HTERT RPE-1 (cell line): ENCODE results near the gene DAPK1.

Source experiments
- in situ Hi-C: fragments of 300-500 bp; cut with MboI; formaldehyde crosslinking; loops from 4 replicates; pipeline ENCODE4 v1.14.3; 2020; ENCODE audit warnings: low sequenced_read_pairs

DAPK1 gene

DNA sequence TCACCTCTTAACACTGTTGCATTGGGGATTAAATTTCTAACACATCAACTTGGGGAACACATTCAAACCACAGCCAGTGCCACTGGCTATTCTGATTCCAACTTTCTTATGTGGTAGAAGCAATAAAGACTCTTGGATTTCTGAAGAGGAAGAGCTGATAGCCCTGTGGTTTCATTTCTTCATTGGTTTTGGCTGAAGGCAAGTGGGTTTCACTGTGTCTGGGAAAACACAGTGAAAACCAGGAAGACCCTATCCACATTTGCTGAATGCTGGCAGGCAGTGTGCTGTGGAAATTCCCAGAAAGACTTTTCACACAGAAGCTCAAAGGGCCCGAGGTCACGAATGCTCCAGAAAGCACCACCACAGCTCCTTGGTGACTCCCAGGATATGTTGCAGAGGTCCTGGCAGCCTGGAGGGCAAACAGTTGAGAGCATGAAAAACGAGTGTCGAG lies 67.1 kb downstream of the DAPK1 start:
- in situ Hi-C loops: no loop called here

DNA sequence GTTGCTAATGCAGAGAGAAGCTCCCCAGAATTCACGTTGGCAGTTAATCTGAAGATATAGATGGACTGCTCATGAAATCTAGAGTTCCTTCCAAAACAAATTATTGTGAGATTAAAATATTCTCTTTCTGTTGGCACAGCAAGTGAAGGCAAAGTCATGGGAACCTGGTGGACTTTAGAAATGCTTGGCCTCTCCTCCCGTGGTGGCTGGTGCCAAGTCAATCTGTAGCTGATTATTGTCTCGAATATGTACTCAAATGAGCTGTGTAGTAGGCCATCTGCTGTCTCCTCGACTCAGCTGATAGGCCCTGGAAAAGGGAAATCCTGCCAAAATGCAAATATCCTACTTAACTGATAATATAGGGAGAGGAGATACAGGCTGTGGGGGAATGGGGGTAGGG lies 69.3 kb downstream of the DAPK1 start:
- in situ Hi-C loops: no loop called here

DNA sequence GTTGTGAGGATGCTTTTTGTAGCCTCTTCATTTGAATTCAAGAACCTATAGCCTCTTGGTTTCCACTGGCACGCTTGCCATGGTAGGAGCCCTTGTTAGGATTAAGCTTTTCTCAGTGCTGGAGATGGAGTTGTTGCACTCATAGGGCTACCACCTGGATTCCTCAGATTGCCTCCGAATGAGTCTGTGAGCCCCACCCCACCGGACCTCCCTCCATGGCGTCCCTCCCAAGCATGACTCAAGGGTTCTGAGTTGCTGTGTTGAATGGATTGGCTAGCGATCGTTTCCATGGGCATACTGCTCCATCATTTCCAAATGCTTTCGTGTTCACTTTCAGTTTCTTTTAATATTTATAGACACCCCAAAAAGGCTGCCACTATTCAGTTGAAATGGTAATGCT lies 69.9 kb downstream of the DAPK1 start:
- in situ Hi-C loops: no loop called here

DNA sequence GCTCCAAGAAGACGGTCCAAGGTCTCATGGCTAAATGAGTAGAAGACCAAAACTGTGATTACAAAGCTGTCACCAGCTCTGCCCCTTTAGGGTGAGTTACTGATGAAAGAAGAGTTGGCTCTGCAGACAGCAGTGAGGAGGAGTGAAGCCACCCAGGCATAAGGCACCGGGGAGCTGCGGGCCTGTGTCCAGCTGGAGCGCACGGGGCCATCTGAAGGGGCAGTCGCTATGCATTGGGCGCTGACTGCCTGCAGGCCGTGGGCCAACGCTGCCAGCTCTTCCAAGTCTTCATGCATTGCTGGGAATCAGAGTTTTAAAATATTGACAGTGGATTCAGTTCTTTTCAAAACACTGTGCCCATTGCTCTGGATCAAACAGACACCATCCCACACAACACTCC lies 70.3 kb downstream of the DAPK1 start:
- in situ Hi-C loops: no loop called here

DNA sequence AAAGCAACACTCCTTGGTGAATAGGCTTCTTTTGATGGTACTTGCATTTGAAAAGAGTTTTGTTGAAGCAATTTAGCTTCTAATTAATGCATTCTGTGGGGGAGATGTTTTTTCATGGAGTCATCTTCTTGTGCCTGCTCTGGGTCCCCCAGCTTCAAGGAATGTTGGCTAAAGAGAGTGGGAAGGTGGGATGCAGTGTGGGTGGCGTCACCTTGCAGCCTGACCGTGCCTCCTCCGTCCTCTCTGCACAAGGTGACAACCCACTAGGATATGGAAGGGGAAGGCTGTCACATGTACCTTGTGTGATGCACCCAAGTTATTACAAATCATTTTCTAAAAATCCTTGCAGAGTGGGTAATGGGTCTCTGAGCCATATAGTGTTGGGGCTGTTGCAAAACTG lies 70.7 kb downstream of the DAPK1 start:
- in situ Hi-C loops: no loop called here

DNA sequence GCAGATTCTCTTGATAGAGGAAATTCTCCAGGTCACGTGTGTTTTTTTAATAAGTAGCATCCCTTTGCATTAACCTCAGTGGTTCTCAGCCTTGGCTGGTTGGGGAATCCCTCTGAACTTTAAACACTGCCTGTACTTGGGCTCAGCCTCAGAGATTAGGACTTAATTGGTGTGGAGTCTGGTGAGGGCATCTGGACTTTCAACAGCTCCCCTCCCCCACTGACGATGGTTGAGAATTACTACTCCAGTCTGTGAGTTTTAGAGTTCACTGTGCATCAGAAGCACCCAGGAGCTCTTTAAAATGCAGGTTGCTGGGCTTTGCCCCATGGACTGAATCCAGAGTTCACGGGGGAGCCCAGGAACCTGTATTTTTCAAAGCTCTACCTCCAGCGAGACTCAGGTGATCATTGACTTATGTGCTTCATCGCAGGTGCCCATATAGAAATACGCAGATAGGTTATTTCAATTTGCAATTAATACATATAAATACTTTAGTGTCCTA lies 71.4 kb downstream of the DAPK1 start:
- in situ Hi-C loops: no loop called here

DNA sequence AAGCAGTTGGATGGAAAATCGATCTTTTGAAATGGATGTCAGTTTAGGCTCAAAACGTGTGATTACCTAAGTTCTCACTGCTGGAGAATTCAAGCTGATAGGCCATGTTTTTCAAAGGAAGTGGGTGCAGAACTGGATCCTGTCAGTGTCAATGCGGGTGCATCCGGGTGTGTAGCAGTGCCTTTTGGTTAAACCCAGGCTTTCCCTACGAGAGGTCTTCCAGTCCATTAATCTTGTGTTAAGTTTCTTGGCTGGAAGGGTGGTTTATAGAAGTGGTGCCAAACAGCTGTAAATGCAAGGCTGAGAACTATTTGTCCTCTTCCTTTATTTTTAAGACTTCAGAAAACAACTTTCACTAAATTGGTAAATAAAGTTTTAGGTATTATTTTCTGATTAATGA lies 71.9 kb downstream of the DAPK1 start:
- in situ Hi-C loops: no loop called here

DNA sequence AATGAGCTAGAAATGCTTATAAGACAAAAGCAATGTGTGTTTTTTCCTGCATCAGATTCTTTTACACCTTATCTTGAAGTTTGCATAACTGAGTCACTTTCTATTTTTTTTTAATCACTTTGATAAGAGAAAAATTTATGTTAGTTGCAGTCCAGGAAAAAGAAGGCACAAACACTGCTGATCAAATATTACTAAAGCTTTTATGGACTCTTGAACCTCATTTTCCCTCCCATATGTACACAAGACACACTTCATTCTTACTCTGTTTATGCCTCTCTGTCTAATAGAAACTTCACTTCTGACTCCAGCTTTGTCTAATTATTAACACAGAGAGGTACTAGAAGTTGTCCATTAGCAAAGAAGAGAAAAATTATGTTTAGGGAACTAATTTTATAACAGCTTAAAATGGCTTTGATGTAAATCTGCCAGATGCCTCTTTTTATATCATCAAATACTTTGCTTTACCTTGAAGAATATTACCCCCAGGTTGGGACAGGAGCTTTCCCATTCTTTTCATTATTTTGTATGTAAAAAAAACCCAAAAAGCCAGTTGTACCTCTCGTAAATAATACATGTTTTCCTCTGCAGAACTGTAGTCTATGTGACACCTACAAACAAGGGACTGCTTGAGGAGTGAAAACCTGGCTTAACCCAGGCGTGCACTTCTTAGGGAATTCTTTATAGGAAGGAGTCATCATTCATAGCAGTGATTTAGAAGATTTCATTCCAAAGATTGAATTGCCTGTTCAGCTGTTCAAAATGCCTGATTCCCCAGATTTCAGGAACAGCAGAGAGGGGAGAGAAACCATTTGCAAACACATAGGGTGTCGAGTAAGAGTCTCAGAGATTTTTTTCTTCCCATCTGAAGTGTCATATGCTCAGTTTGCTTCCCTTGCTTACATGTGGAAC lies 72.6 kb downstream of the DAPK1 start:
- in situ Hi-C loops: no loop called here

DNA sequence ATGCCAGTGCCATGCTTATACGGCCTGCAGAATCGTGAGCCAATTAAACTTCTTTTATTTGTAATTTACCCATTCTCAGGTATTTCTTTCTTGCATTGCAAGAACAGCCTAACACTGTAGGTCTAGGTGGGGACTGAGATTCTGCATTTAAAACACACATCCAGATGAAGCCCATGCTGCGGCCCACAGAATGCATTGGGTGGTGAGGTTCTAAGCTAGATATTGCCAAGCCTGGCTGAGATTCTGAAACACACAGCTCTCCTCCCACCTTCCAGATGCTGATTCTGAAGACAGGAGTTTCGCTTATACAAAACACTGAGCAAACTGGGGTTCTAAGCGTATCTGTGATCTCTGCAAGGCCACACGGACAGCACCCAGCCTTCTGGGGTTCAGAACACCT lies 75.1 kb downstream of the DAPK1 start:
- in situ Hi-C loops: no loop called here

DNA sequence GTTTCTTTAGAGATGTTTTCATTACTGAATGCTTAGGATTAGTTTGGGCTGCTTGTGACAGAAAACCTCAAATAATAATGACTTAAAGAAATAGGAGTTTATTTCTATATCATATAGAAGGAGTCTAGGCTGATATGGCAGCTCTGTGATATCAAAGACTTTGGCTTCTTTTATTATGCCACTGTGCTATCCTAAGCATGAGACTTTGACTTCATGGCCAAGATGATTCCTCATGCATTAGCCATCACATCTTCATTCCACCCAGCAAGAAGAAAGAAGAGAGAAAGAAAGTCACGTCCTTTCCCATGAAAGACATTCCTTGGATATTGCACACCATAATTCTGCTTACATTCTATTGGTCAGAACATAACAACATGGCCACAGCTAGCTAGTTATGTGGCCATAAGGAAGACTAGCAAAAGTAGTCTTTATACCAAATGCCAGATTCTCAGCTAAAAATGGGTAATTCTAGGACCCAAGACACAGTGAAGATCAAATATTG lies 76.2 kb downstream of the DAPK1 start:
- in situ Hi-C loops: no loop called here

DNA sequence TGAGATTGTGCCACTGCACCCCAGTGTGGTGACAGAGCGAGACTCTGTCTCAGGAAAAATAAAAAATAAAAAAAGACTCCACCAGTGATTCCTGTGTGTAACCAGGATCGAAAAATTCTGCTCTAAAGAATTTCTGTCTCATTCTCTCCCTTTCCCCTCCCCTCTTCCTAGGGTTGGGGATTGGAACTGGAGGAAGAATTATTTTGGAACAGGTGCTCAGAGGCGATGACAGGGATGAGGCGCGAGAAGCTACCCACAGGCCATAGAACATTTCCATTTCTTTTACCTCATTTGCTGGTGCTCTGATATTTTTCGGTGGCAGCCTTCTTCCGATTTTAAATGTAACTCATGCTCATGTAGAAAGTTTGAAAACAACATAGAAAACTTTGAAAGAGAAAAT lies 80.1 kb downstream of the DAPK1 start:
- in situ Hi-C loops: no loop called here

DNA sequence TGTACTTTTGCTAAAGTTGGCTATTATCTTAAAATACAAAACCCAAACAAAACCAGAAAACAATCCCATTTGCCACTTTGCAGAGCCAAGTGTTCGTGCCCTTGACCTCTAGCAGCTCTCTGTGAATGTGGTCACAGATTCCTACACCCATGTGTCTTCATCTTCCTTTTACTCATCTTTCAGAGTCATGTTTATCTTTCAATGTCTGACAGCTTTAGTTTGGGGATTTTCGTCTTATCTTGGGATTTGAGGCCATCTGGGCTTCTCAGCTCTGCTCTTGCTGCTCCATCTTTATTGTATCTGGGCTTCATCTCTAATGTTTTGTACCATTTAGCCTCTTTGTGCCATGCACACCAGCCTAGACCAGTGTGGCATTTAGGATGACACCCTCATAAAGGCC lies 81.0 kb downstream of the DAPK1 start:
- in situ Hi-C loops: no loop called here

DNA sequence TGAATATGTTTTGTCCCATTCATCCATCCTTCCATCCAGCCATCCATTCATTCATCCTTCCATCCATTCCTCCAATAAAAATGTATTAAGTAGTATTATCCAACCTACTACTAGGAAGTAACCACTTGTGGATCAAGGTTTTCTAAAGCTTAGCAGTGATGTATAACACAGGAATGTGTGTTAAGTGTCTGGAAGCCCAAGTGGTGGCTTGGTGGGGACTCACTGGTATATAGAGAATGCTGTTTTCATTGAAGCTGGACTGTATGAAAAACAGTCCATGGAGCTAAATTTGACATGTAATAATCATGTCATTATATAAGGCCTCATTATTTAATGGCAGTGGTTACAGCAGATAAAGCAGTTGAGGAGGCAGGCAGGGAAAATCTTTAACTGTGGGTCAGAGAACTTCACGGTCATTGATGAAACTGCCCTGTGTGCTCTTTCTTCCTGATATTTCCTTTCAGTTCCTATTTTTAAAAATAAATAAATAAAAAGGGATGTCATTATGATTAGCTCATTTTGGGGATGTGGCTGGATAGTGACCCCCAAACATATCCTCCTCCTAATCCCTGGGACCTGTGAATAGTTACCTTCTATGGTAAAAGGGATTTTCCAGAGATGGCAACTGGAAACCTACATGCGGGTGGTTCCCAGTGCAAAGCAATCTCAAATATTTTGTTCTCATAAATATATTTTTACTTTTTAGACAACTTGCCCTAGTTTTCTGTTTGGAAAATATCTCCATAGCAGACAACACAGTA lies 82.3 kb downstream of the DAPK1 start:
- in situ Hi-C loops: no loop called here

DNA sequence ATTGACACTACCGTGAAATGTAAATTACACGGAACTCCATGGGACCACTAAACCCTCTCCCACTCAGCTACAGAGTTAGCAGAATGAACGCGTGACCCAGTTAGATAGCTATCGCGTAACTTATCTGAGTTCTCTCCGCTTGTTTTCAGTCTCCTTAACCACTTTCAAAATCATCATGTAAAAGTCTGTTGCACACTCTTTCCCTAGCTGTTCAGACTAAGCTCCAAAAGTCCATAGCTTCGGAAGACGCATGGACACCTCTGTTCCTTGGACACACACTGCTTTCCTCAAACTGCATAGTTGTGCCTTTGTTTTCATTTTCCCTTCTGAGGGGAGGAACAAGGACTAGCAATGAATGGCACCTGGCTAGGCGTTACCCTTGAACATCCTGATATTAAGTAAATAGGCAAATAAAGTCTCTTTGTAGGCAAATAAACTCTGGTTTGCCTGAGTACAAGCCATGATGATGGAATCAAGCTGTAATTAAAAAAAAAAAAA lies 83.3 kb downstream of the DAPK1 start:
- in situ Hi-C loops: no loop called here

DNA sequence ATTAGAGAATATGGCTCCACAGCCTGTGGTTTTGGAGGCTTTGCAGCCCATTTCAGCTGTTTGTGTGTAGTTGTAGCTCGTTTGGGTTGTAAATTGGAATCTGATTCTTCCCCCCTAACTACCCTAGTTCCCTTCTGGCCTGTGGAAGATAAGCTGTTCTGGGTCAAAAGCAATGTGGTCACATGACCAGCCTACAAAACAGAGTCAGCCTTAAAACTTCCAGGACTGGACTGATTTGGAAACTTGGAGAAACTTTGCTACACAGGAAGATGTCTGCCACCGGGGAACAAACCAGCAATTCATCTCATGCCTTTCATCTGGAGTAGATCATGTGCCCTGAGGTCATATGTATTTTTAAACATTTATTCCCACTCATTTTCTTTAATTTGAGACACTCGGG lies 83.8 kb downstream of the DAPK1 start:
- in situ Hi-C loops: no loop called here

DNA sequence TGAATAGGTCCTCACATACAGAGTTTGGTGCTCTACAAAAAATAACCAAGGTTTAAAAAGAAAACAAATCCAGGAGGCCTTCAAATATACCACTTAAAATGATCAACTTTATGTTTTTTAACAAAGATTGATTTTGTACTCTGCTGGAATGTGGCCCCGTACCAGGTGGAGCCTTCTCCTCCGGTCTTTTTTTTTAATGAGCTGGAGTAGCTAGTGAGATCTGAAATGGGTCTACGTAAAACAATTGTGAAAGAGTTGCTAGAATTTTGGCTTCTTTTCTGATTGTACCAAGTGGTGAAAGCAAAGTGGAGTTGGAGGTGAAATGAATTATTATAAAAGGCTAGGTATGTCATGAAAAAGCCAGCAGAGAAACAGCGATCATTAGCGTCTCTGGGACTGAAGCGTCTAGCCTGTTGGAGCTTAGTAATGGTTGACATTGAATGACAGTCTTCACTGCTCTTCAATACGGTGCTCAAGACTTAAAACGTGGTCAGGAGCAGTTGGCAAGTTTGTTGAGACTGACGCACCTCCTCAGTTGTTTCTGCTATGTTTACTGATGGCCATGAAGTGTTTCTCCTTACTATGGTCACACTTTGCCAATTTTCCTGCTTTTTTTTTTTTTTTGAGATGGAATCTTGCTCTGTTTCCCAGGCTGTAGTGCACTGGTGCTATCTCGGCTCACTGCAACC lies 84.4 kb downstream of the DAPK1 start:
- in situ Hi-C loops: no loop called here

DNA sequence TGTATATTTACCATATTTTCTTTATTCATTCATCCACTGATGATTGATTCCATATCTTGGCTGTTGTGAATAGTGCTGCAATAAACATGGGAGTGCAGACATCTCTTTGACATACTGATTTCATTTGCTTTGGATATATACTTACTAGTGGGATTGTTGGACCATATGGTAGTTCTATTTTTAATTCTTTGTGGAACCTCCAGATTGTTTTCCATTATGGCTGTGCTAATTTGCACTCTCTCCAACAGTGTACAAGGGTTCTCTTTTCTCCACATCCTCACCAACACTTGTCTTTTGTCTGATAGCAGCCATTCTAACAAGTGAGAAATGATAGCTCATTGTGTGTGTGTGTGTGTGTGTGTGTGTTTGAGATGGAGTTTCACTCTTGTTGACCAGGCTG lies 86.7 kb downstream of the DAPK1 start:
- in situ Hi-C loops: no loop called here

DNA sequence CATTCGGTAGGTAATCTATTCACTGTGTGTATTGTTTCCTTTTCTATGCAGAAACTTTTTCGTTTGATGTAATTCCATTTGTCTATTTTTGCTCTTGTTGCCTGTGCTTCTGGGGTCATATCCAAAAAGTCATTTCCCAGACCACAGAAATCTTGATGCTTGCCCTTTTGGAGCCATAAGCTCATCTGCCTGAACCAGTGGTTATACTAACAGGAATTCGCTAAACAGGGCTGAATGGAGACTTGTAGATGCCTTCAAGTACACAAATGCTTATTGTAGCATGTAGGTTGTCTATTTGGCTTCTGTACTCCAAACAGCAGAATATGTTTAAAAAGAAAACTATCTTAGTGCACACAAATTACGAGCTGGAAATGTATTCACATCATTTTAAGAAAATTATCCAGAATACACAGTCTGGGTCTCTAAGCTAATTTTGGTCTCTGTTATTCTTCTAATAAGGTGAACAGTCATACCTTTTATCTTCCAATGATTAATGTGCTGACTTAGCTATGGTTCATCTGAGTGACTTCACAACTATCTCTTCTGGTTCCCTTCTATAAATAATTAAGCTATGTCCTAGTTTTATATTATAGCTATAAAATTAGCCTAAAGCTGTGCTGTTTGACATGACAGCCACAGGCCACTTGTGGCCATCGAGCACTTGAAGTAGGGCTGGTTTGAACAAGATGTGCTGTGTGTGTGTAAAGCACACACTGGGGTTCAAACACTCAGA lies 87.6 kb downstream of the DAPK1 start:
- in situ Hi-C loops: no loop called here

DNA sequence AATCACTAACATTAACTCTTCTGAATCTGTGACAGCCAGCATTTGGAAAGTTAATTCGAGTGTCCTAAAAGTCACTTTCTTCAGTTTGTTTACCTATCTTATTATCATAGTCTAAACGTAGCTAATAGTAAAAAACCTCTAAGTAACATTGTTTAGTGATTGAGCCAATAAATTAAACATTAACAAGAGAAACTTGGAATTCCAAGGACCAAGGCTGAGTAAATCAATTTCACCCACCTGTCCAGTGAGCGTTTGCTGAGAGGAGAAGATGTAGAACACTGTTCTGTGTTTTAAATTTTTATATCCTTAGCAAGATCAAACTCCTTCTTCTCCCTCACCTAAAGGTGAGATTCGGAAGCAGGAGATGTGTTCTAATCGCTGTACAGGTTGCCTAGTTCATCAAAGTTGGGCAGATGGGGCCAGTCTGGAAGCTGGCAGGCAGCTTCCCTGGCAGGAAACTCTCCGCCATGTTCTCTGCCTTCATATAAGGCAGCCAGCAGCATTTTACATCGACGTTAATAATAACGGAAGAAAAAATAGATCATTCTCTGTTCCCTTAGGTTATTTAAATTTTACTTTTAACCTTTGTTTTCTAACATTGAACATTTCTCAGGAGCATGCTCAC lies 89.2 kb downstream of the DAPK1 start:
- in situ Hi-C loops: no loop called here

DNA sequence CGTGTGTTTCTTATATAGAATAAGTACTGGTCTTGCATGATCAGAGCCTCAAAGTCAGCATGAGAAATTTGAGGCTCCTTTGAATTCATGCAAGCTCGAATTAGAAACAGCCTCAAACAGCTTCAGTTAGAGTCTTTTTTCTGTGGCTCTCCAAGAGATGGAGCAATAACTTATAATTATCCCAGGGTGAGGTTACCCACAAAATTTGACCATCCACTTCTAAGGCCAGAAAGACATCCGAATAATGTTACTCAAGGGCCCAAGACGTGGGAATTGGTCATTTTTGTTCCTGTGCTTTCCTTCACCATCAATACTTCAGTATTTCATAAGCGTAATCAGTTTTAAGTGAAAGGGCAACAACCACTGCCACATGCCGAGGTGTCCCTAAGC lies 89.7 kb downstream of the DAPK1 start:
- in situ Hi-C loops: no loop called here
